Neural cell (in vitro differentiated cells): Measurements from ENCODE around the gene MYL12B.

ENCODE experiments used
- RAD21 ChIP-seq: fragments of 450-650 bp; conservative IDR thresholded peaks from 2 replicates; pipeline ENCODE4 v1.6.1; 2014; ENCODE audit warnings: antibody characterized with exemption, mild to moderate bottlenecking, moderate library complexity
- TF ChIP-seq, protein P1 (sequence below): fragments of 450-650 bp; IDR thresholded peaks from 2 replicates; pipeline ENCODE4 v1.5.1; 2014; ENCODE audit warnings: antibody characterized with exemption, mild to moderate bottlenecking, moderate library complexity; ENCODE audit not compliant: poor library complexity, severe bottlenecking

DNA sequence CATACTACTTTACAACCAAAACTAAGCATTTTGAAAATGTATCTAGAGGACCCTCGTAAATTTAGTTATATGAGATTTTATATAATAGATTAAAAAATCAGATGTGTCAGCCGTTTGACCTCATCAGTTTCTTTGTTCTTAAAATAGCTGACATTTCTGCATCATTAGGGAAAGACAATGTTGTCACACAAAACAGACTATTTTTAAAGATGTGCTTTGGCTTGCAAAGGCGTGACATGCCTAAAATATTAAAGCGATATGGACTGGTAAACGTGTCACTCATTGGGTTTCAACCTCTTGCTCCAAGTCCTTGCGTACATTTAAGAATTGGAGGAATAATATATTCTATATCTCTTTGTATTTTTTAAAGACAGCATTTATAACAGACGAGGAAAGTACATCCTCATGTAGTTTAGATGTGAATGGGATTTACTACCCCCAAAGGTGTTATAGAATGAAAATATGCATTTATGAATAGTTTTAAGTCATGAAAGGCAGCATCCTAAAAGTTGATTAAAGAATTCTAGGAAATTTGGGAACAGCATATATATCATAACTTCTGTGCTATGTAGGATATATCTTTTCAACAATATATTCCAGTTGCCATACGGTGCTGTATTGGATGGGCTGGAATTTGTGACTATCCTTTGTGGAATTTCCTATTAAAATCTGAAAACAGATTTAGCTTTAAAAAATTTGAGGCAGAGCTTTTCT lies 10.5 kb upstream of the MYL12B start:
- TF ChIP-seq, protein P1, sequence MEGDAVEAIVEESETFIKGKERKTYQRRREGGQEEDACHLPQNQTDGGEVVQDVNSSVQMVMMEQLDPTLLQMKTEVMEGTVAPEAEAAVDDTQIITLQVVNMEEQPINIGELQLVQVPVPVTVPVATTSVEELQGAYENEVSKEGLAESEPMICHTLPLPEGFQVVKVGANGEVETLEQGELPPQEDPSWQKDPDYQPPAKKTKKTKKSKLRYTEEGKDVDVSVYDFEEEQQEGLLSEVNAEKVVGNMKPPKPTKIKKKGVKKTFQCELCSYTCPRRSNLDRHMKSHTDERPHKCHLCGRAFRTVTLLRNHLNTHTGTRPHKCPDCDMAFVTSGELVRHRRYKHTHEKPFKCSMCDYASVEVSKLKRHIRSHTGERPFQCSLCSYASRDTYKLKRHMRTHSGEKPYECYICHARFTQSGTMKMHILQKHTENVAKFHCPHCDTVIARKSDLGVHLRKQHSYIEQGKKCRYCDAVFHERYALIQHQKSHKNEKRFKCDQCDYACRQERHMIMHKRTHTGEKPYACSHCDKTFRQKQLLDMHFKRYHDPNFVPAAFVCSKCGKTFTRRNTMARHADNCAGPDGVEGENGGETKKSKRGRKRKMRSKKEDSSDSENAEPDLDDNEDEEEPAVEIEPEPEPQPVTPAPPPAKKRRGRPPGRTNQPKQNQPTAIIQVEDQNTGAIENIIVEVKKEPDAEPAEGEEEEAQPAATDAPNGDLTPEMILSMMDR: no peak
- no peak for TF ChIP-seq RAD21
